ENCODE results near the gene TNFRSF8. TPM values are rescaled to one million over a fixed set of nuclear protein-coding genes. Genes with fewer than 3 reads are reported as not detected.

TNFRSF8 gene
- total RNA-seq, 1 experiment from 2014 or later = 0.13 TPM

DNA sequence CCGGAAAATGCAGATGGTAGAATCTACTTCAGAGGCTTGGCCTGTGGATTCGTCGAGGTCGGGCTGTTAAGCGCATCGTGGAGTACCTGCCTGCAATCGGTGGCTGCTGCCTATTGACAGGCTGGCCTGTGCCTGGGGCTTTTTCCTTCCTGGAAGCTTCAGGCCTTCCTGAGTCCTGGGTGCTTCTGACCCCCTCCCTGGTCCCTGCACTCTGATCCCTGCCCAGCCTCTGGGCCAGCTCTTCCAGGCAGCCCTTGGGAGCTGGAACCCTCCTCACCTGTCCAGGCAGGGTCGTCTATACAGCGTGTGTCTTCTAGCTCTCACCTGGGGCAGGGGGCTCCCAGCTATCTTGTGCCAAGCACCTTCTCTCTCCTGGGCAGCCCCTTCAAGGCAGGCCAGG is 63.7 kb downstream of the TNFRSF8 start:
- intact Hi-C loops (cut with micrococcal nuclease; ENCODE audit: unreplicated experiment) (no loop called here), in situ Hi-C loops (cut with HindIII; ENCODE audit: low pct_unique_long_range_greater_than_20kb, low sequenced_read_pairs) (no loop called here)
- ATAC-seq = no peak
- TF ChIP-seq SIN3A (IDR thresholded peaks at IDR 0.05; ENCODE audit: borderline replicate concordance, insufficient read depth, low read depth, low read length) (no peak), TCF7L2 (IDR thresholded peaks at IDR 0.05; ENCODE audit: low read depth, low read length) (no peak), POLR2AphosphoS5 (IDR thresholded peaks at IDR 0.05; ENCODE audit: low read depth, low read length) (no peak)
- TF ChIP-seq, protein P1, sequence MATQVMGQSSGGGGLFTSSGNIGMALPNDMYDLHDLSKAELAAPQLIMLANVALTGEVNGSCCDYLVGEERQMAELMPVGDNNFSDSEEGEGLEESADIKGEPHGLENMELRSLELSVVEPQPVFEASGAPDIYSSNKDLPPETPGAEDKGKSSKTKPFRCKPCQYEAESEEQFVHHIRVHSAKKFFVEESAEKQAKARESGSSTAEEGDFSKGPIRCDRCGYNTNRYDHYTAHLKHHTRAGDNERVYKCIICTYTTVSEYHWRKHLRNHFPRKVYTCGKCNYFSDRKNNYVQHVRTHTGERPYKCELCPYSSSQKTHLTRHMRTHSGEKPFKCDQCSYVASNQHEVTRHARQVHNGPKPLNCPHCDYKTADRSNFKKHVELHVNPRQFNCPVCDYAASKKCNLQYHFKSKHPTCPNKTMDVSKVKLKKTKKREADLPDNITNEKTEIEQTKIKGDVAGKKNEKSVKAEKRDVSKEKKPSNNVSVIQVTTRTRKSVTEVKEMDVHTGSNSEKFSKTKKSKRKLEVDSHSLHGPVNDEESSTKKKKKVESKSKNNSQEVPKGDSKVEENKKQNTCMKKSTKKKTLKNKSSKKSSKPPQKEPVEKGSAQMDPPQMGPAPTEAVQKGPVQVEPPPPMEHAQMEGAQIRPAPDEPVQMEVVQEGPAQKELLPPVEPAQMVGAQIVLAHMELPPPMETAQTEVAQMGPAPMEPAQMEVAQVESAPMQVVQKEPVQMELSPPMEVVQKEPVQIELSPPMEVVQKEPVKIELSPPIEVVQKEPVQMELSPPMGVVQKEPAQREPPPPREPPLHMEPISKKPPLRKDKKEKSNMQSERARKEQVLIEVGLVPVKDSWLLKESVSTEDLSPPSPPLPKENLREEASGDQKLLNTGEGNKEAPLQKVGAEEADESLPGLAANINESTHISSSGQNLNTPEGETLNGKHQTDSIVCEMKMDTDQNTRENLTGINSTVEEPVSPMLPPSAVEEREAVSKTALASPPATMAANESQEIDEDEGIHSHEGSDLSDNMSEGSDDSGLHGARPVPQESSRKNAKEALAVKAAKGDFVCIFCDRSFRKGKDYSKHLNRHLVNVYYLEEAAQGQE (IDR thresholded peaks at IDR 0.05; ENCODE audit: insufficient read depth in 1 of 2, low read depth in 2 of 2, low read length in 1 of 2) = no peak
- ChIA-PET CTCF (no interaction called here), POLR2A (no interaction called here)
- Histone ChIP-seq H3K27me3 (ENCODE audit: control insufficient read depth, insufficient read depth, low read length) (no peaks in the 10 kb centered on the region), H3K9me3 (ENCODE audit: control insufficient read depth, insufficient read depth, low read depth, low read length) (no peaks in the 10 kb centered on the region), H3K36me3 (ENCODE audit: control insufficient read depth, insufficient read depth, low read length) (no peaks in the 10 kb centered on the region), H3K4me1 (ENCODE audit: control insufficient read depth, insufficient read depth, low read length) (no peaks in the 10 kb centered on the region), H3K4me3 (ENCODE audit: low read depth in 2 of 2, low read length in 2 of 2) (no peak overlapping the region), H3K27ac (ENCODE audit: low read length) (no peak overlapping the region)
- BruUV-seq (replicated peaks) = no TSS peak
- DNase-seq (ENCODE audit: low read depth, low spot score) = no peak

DNA sequence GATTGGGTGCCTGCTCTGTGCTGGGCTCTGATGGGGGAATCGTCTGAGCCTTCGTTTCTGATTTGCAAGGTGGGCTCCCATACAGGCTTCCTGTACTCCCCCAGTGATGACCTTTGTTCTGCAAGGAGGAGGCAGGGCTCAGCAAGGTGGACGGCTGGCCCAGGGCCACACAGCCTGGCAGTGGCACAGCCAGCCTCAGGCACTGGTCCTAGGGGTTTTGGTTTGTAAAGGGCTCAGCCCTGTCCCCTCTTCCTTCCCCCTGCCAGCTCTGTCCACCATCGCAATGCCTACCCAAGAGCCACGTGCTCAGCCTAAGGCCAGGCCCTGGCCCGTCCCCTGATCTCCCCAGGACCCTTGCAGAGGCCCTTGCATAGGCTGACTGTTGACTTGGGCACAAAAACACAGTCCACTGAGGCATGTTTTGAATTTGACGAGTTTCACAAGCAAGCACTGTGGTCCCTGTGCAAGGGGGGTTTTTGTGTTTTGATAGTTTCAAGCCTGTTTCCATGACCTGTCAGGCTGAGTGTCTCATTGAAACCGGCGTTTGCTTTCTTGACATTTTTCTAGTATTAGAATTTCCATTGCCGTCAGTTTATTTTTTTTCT is 64.2 kb downstream of the TNFRSF8 start:
- Histone ChIP-seq H3K36me3 (ENCODE audit: control insufficient read depth, insufficient read depth, low read length) (no peaks in the 10 kb centered on the region), H3K4me1 (ENCODE audit: control insufficient read depth, insufficient read depth, low read length) (peaks cover 3% of the 10 kb centered on the region; the same call in 1 of the 2 replicates), H3K4me3 (ENCODE audit: low read depth in 2 of 2, low read length in 2 of 2) (no peak overlapping the region), H3K27ac (ENCODE audit: low read length) (no peak overlapping the region), H3K9me3 (ENCODE audit: control insufficient read depth, insufficient read depth, low read depth, low read length) (no peaks in the 10 kb centered on the region), H3K27me3 (ENCODE audit: control insufficient read depth, insufficient read depth, low read length) (no peaks in the 10 kb centered on the region)
- in situ Hi-C loops (cut with HindIII; ENCODE audit: low pct_unique_long_range_greater_than_20kb, low sequenced_read_pairs) (no loop called here), intact Hi-C loops (cut with micrococcal nuclease; ENCODE audit: unreplicated experiment) (no loop called here)
- no peak for DNase-seq (ENCODE audit: low read depth, low spot score)
- no peak for TF ChIP-seq SIN3A (IDR thresholded peaks at IDR 0.05; ENCODE audit: borderline replicate concordance, insufficient read depth, low read depth, low read length)
- TF ChIP-seq TCF7L2 (IDR thresholded peaks at IDR 0.05; ENCODE audit: low read depth, low read length) = no peak
- TF ChIP-seq, protein P2, sequence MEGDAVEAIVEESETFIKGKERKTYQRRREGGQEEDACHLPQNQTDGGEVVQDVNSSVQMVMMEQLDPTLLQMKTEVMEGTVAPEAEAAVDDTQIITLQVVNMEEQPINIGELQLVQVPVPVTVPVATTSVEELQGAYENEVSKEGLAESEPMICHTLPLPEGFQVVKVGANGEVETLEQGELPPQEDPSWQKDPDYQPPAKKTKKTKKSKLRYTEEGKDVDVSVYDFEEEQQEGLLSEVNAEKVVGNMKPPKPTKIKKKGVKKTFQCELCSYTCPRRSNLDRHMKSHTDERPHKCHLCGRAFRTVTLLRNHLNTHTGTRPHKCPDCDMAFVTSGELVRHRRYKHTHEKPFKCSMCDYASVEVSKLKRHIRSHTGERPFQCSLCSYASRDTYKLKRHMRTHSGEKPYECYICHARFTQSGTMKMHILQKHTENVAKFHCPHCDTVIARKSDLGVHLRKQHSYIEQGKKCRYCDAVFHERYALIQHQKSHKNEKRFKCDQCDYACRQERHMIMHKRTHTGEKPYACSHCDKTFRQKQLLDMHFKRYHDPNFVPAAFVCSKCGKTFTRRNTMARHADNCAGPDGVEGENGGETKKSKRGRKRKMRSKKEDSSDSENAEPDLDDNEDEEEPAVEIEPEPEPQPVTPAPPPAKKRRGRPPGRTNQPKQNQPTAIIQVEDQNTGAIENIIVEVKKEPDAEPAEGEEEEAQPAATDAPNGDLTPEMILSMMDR (IDR thresholded peaks at IDR 0.05) = no peak
- TF ChIP-seq POLR2AphosphoS5 (IDR thresholded peaks at IDR 0.05; ENCODE audit: low read depth, low read length) = no peak
- TF ChIP-seq, protein P1 (IDR thresholded peaks at IDR 0.05; ENCODE audit: insufficient read depth in 1 of 2, low read depth in 2 of 2, low read length in 1 of 2) = no peak
- BruUV-seq (replicated peaks) = no TSS peak
- CTCF ChIA-PET = no interaction called here
- no peak for ATAC-seq
- POLR2A ChIA-PET = no interaction called here

Data from Panc1 (cell line).